ENCODE data around the gene TXNDC2. TPM values are rescaled to one million over a fixed set of nuclear protein-coding genes. Genes with fewer than 3 reads are reported as not detected.

The TXNDC2 gene
- total and polyA plus RNA-seq, 10 of the 15 experiments (the other 5 are each of a cell fraction or from before 2014, with no cell fraction given) = 0.04 to 0.07 (median 0.06) TPM; not detected in 7

- CTCF ChIA-PET = no interaction called here
- Histone ChIP-seq H3K79me2 (ENCODE audit: control insufficient read depth, insufficient read depth, low read length) (no peaks in the 10 kb centered on the region), H3K4me2 (ENCODE audit: control insufficient read depth, insufficient read depth) (no peak overlapping the region), H3K9ac (ENCODE audit: control insufficient read depth, insufficient read depth, low read length) (no peak overlapping the region), H3K27me3 (replicated peaks in 1 of 2; ENCODE audit: control insufficient read depth in 2 of 2, insufficient read depth in 2 of 2, low read length in 1 of 2) (no peaks in the 10 kb centered on the region), H3K4me3 (no peak overlapping the region), H4K20me1 (ENCODE audit: control insufficient read depth, insufficient read depth) (no peaks in the 10 kb centered on the region), H3K36me3 (ENCODE audit: control insufficient read depth in 2 of 2, insufficient read depth in 2 of 2, low read length in 1 of 2) (no peaks in the 10 kb centered on the region), H2AFZ (ENCODE audit: control insufficient read depth, low read depth, low read length) (no peak overlapping the region), H3K4me1 (ENCODE audit: control insufficient read depth, insufficient read depth, low read length) (no peaks in the 10 kb centered on the region), H3K27ac (ENCODE audit: control insufficient read depth, insufficient read depth) (no peak overlapping the region), H3K9me3 (replicated peaks; ENCODE audit: control insufficient read depth, insufficient read depth, low read length) (no peaks in the 10 kb centered on the region)
- no peak for TF ChIP-seq CREB1 (IDR thresholded peaks at IDR 0.05; ENCODE audit: low read depth)
- TF ChIP-seq CTCF (IDR thresholded peaks at IDR 0.05 in 2 of 3, conservative IDR thresholded peaks at IDR 0.05 in 1 of 3; ENCODE audit: control insufficient read depth in 2 of 3, extremely low read depth in 1 of 3, insufficient read depth in 1 of 3, low read depth in 3 of 3, low read length in 3 of 3) = no peak
- no peak for TF ChIP-seq IKZF2 (IDR thresholded peaks at IDR 0.05)
- intact Hi-C loops (cut with micrococcal nuclease; ENCODE audit: unreplicated experiment) (no loop called here), in situ Hi-C loops (cut with MboI) (no loop called here)
- no TSS peak for BruUV-seq (replicated peaks)
- POLR2A ChIA-PET = no interaction called here
- 90% methylated on average over 12 of the region's 12 CpGs for WGBS (ENCODE audit: insufficient coverage, insufficient replicate concordance, low lambda C conversion rate, missing lambda C conversion rate)
- no peak for FAIRE-seq
- no peak for ATAC-seq
- DNase-seq (ENCODE audit: low read depth, low spot score) = no peak
- RAD21 ChIA-PET (ENCODE audit: unreplicated experiment) = no interaction called here
- SMC1A ChIA-PET (ENCODE audit: uncharacterized antibody, unreplicated experiment) = no interaction called here
Measured at GRCh38 chr18:9854801-9855676, 30.7 kb upstream of the TXNDC2 start.

GRCh38 chr18:9855681-9856080, 30.1 kb upstream of the TXNDC2 start:
- DNase-seq (ENCODE audit: low read depth, low spot score) (no peak), FAIRE-seq (no peak), ATAC-seq (no peak)
- no peaks in the 10 kb centered on the region for H3K27me3 ChIP-seq (replicated peaks in 1 of 2; ENCODE audit: control insufficient read depth in 2 of 2, insufficient read depth in 2 of 2, low read length in 1 of 2)
- ChIA-PET RAD21 (ENCODE audit: unreplicated experiment) (no interaction called here), POLR2A (no interaction called here), CTCF (no interaction called here), SMC1A (ENCODE audit: uncharacterized antibody, unreplicated experiment) (no interaction called here)
- H3K4me1 ChIP-seq (ENCODE audit: control insufficient read depth, insufficient read depth, low read length) = no peaks in the 10 kb centered on the region
- BruUV-seq (replicated peaks) = no TSS peak
- WGBS (ENCODE audit: insufficient coverage, insufficient replicate concordance, low lambda C conversion rate, missing lambda C conversion rate) = 87% methylated on average over 9 of the region's 9 CpGs
- H3K27ac ChIP-seq (ENCODE audit: control insufficient read depth, insufficient read depth) = no peak overlapping the region
- no peaks in the 10 kb centered on the region for H3K36me3 ChIP-seq (ENCODE audit: control insufficient read depth in 2 of 2, insufficient read depth in 2 of 2, low read length in 1 of 2)
- H3K4me2 ChIP-seq (ENCODE audit: control insufficient read depth, insufficient read depth) = no peak overlapping the region
- no peaks in the 10 kb centered on the region for H3K9me3 ChIP-seq (replicated peaks; ENCODE audit: control insufficient read depth, insufficient read depth, low read length)
- H3K79me2 ChIP-seq (ENCODE audit: control insufficient read depth, insufficient read depth, low read length) = no peaks in the 10 kb centered on the region
- no peak for TF ChIP-seq ZBTB33 (IDR thresholded peaks at IDR 0.05)
- TF ChIP-seq NRF1 (conservative IDR thresholded peaks at IDR 0.05; ENCODE audit: low read depth, low read length) = no peak
- no peak for TF ChIP-seq MEF2B (IDR thresholded peaks at IDR 0.05; ENCODE audit: partially characterized antibody, poor library complexity, severe bottlenecking)
- H3K4me3 ChIP-seq = no peak overlapping the region
- no peak overlapping the region for H3K9ac ChIP-seq (ENCODE audit: control insufficient read depth, insufficient read depth, low read length)
- intact Hi-C loops (cut with micrococcal nuclease; ENCODE audit: unreplicated experiment) = no loop called here
- H2AFZ ChIP-seq (ENCODE audit: control insufficient read depth, low read depth, low read length) = no peak overlapping the region
- H4K20me1 ChIP-seq (ENCODE audit: control insufficient read depth, insufficient read depth) = no peaks in the 10 kb centered on the region
- in situ Hi-C loops (cut with MboI) = no loop called here
